Fibroblast of villous mesenchyme (primary cell): ENCODE measurements around the gene IGF2. TPM values are rescaled to one million over a fixed set of nuclear protein-coding genes. Genes with fewer than 3 reads are reported as not detected.

Experiments used
- DNase-seq: peaks from one replicate; pipeline ENCODE4 v3.0.0-alpha.2; 2010; ENCODE audit warnings: low read depth
- H3K4me3 ChIP-seq: 2 replicates; pipeline ENCODE4 v1.5.1; 2011; ENCODE audit warnings: low read depth, mild to moderate bottlenecking, low read length
- CTCF ChIP-seq: IDR thresholded peaks from 2 replicates; pipeline ENCODE4 v1.5.1; 2012; ENCODE audit warnings: low read depth, mild to moderate bottlenecking, low read length; ENCODE audit not compliant: insufficient read depth
- total RNA-seq: library from RNA; depleted of rRNA; stranded (reverse); fragments of >200 nt; gene quantifications from 2 replicates; pipeline ENCODE4 v1.2.3, GENCODE V29; 2012

IGF2 gene
- total RNA-seq, 1 donor = 26.8 TPM

GRCh38 chr11:2164861-2165555 is 25.8 kb upstream of the IGF2 start:
- TF ChIP-seq CTCF = no peak
- H3K4me3 ChIP-seq = no peak overlapping the region
- DNase-seq = no peak

- TF ChIP-seq CTCF = no peak
- DNase-seq = no peak
- no peak overlapping the region for H3K4me3 ChIP-seq
Observed at GRCh38 chr11:2164081-2164480, 24.9 kb upstream of the IGF2 start.

GRCh38 chr11:2163428-2163978 is 24.3 kb upstream of the IGF2 start:
- H3K4me3 ChIP-seq = no peak overlapping the region
- DNase-seq = no peak
- TF ChIP-seq CTCF = no peak

- no peak within 1 kb of the TSS for H3K4me3 ChIP-seq
- no peak for DNase-seq
- no peak for TF ChIP-seq CTCF
Observed at GRCh38 chr11:2160736-2161259, 21.6 kb upstream of the IGF2 start, which contains the start of gene INS. Gene INS (minus strand): TSS chr11:2161209. CDS start chr11:2160971, 238 bp downstream.

- no peak for DNase-seq
- no peak overlapping the region for H3K4me3 ChIP-seq
- no peak for TF ChIP-seq CTCF
Observed at GRCh38 chr11:2159536-2160413, 20.6 kb upstream of the IGF2 start.

GRCh38 chr11:2158966-2159365 is 19.8 kb upstream of the IGF2 start:
- DNase-seq = no peak
- no peak for TF ChIP-seq CTCF
- no peak overlapping the region for H3K4me3 ChIP-seq
